B cell (primary cell): ENCODE data around the gene CNOT1. TPM values are rescaled to one million over a fixed set of nuclear protein-coding genes. Genes with fewer than 3 reads are reported as not detected.

ENCODE experiments used
- ATAC-seq: fragments of 200-7000 bp; cut with Tn5 transposase; one replicate; pipeline ENCODE4 v1.10.0; 2021; ENCODE audit warnings: low read depth, mild to moderate bottlenecking, moderate number of reproducible peaks, moderate library complexity
- CTCF ChIA-PET: fragments of 350-600 bp; sonication (Branson Sonifier 250); formaldehyde crosslinking; loops from one replicate; lab custom pipeline; 2021; ENCODE audit warnings: antibody characterized with exemption, inconsistent platforms; lab: Charles Lee
- POLR2A ChIA-PET: fragments of 350-600 bp; sonication (Branson Sonifier 250); formaldehyde crosslinking; loops from one replicate; lab custom pipeline; 2021; ENCODE audit warnings: antibody characterized with exemption; lab: Charles Lee
- DNase-seq: peaks from one replicate; pipeline ENCODE4 v3.0.0; 2013
- H2AFZ ChIP-seq: 2 replicates; pipeline ENCODE4 v1.6.1; 2012; ENCODE audit warnings: mild to moderate bottlenecking, low read depth, low read length; ENCODE audit not compliant: insufficient read depth, poor library complexity, severe bottlenecking
- H3K27ac ChIP-seq, 2 donors: 1 replicate in 1 of 2; 2 replicates in 1 of 2; pipeline ENCODE4 v1.5.1; 2012 to 2013; ENCODE audit warnings: low read length in 2 of 2, mild to moderate bottlenecking in 2 of 2, moderate library complexity in 1 of 2
- H3K27me3 ChIP-seq, 4 experiments: fragments of 200-600 bp in 1 of 4; sonication (generic) in 1 of 4; replicated peaks in 1 of 4; 1 replicate in 2 of 4; 2 replicates in 2 of 4; pipeline versions ENCODE4 v1.6.1 to v1.7.0; 2013 to 2016; ENCODE audit warnings: low read length in 3 of 4, mild to moderate bottlenecking in 2 of 4, mixed read lengths in 1 of 4, moderate library complexity in 1 of 4; ENCODE audit not compliant: insufficient read depth in 4 of 4, control insufficient read depth in 3 of 4; ENCODE audit errors: control extremely low read depth in 1 of 4
- H3K36me3 ChIP-seq, 2 experiments: replicated peaks in 1 of 2; 1 replicate in 1 of 2; 2 replicates in 1 of 2; pipeline versions ENCODE4 v1.6.1 to v1.7.1; 2013; ENCODE audit warnings: low read length in 1 of 2; ENCODE audit not compliant: insufficient read depth in 2 of 2, control insufficient read depth in 1 of 2; ENCODE audit errors: control extremely low read depth in 1 of 2, extremely low read depth in 1 of 2
- H3K4me1 ChIP-seq, 2 donors: fragments of 200-600 bp in 1 of 2; sonication (generic) in 1 of 2; 1 replicate in 1 of 2; 2 replicates in 1 of 2; pipeline versions ENCODE4 v1.5.1 to v1.6.1; 2013 to 2017; ENCODE audit warnings: low read length in 2 of 2; ENCODE audit not compliant: control insufficient read depth in 2 of 2, insufficient read depth in 2 of 2
- H3K4me2 ChIP-seq: replicated peaks from 2 replicates; pipeline ENCODE3; 2012; ENCODE audit warnings: mild to moderate bottlenecking, low read depth, low read length; ENCODE audit not compliant: poor library complexity, severe bottlenecking
- H3K4me3 ChIP-seq, 5 experiments: fragments of 200-600 bp in 1 of 5; sonication (generic) in 1 of 5; 1 replicate in 3 of 5; 2 replicates in 2 of 5; pipeline versions ENCODE4 v1.5.1 to v1.7.0; 2011 to 2016; ENCODE audit warnings: low read length in 4 of 5, mild to moderate bottlenecking in 4 of 5, low read depth in 2 of 5, control low read depth in 1 of 5, moderate library complexity in 1 of 5; ENCODE audit not compliant: insufficient read depth in 1 of 5; ENCODE audit errors: control extremely low read depth in 1 of 5, extremely low read depth in 1 of 5
- H3K79me2 ChIP-seq: fragments of 200-600 bp; sonication (generic); one replicate; pipeline ENCODE4 v1.6.0; 2016; ENCODE audit warnings: low read length; ENCODE audit not compliant: control insufficient read depth, insufficient read depth
- H3K9ac ChIP-seq: fragments of 200-600 bp; sonication (generic); 2 replicates; pipeline ENCODE4 v1.6.1; 2017; ENCODE audit warnings: mild to moderate bottlenecking, low read length, moderate library complexity
- H3K9me3 ChIP-seq, 3 donors: one replicate each; pipeline versions ENCODE4 v1.6.1 to v1.7.1; 2013; ENCODE audit warnings: low read length in 2 of 3; ENCODE audit not compliant: control insufficient read depth in 2 of 3, insufficient read depth in 1 of 3; ENCODE audit errors: control extremely low read depth in 1 of 3
- H4K20me1 ChIP-seq: 2 replicates; pipeline ENCODE4 v1.6.0; 2012; ENCODE audit warnings: mild to moderate bottlenecking, low read length; ENCODE audit not compliant: insufficient read depth, control insufficient read depth, poor library complexity, severe bottlenecking
- H3K27ac Mint-ChIP-seq: one replicate; pipeline ENCODE4 v1.8.0; 2021; ENCODE audit warnings: mixed read lengths
- H3K27me3 Mint-ChIP-seq: one replicate; pipeline ENCODE4 v1.8.0; 2021; ENCODE audit warnings: mixed read lengths
- H3K4me1 Mint-ChIP-seq: one replicate; pipeline ENCODE4 v1.8.0; 2021; ENCODE audit warnings: mixed read lengths
- H3K4me3 Mint-ChIP-seq: one replicate; pipeline ENCODE4 v1.8.0; 2021; ENCODE audit warnings: mixed read lengths
- H3K9me3 Mint-ChIP-seq: one replicate; pipeline ENCODE4 v1.8.0; 2022; ENCODE audit warnings: mixed read lengths; ENCODE audit not compliant: insufficient read depth
- CTCF ChIP-seq: fragments of 200-600 bp; IDR thresholded peaks from one replicate; pipeline ENCODE4 v1.8.0; 2022; ENCODE audit warnings: antibody characterized with exemption, mild to moderate bottlenecking
- EZH2 ChIP-seq: IDR thresholded peaks from 2 replicates; pipeline ENCODE4 v1.6.1; 2012; ENCODE audit warnings: borderline replicate concordance, low read depth, mild to moderate bottlenecking, moderate library complexity, low read length; ENCODE audit not compliant: insufficient read depth, poor library complexity, severe bottlenecking
- WGBS: methylation state at CpG from one replicate; pipeline ENCODE4 v1.1.5; 2013; ENCODE audit warnings: missing lambda C conversion rate; ENCODE audit not compliant: insufficient coverage; 5-methylcytosine and 5-hydroxymethylcytosine counted together
- intact Hi-C: fragments of 100-400 bp; cut with micrococcal nuclease; formaldehyde crosslinking; loops from one replicate; pipeline ENCODE4 v1.10.0; 2022
- polyA plus RNA-seq: library from polyadenylated mRNA; depleted of rRNA; stranded (reverse); fragments of >200 nt; gene quantifications from 2 replicates; pipeline ENCODE4 v1.2.3, GENCODE V29; 2012
- total RNA-seq, 2 donors: library from RNA; stranded (reverse); fragments of 120-200 nt in 1 of 2; gene quantifications; 1 replicate in 1 of 2; 2 replicates in 1 of 2; pipeline versions ENCODE4 v1.2.3 to v1.2.4, GENCODE V29; 2013 to 2022

The CNOT1 gene
- total and polyA plus RNA-seq, 2 donors (not counting 1 experiment from before 2014, with no cell fraction given): 211 to 268 TPM

DNA sequence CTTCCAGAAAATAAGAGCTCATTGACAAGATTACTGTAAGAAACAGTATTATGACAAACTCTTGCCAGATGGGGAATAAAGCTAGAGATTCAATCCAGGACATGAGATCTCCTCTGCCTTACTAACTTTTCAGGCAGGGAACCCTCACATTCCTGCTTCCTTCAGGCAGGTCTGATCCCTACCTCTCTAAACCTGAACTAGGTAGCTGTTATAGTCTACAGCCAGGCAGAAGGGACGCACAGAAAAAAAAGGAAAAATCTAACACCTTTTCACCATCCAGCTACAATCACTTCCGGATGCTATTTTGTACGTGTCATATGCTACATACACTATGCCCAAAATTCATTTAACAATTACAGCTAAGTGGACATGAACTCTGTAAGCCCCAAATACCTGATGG, 41.2 kb downstream of the CNOT1 start:
- POLR2A ChIA-PET: no interaction called here
- Histone ChIP-seq H3K79me2 (peaks cover 68% of the 10 kb centered on the region), H3K4me1 (no peaks in the 10 kb centered on the region), H4K20me1 (peaks cover 57% of the 10 kb centered on the region), H3K9me3 (no peaks in the 10 kb centered on the region), H3K36me3 (peaks cover 31 to 81% of the 10 kb centered on the region in 2 experiments), H3K4me2 (no peak overlapping the region), H3K9ac (no peak overlapping the region), H2AFZ (no peak overlapping the region), H3K27me3 (no peaks in the 10 kb centered on the region), H3K27ac (no peak overlapping the region), H3K4me3 (no peak overlapping the region)
- DNase-seq (no peak), ATAC-seq (no peak)
- H3K9me3 Mint-ChIP-seq: no peaks in the 10 kb centered on the region
- CTCF ChIA-PET: no interaction called here
- no peak overlapping the region for H3K4me3 Mint-ChIP-seq
- TF ChIP-seq EZH2 (no peak), CTCF (no peak)
- 100% methylated on average over 3 of the region's 3 CpGs for WGBS
- H3K27ac Mint-ChIP-seq: no peak overlapping the region
- H3K27me3 Mint-ChIP-seq: no peaks in the 10 kb centered on the region
- no peaks in the 10 kb centered on the region for H3K4me1 Mint-ChIP-seq
- intact Hi-C loops: no loop called here

GRCh38 chr16:58586340-58587030, 43.1 kb downstream of the CNOT1 start:
- H3K27me3 Mint-ChIP-seq: no peaks in the 10 kb centered on the region
- 100% methylated on average over 4 of the region's 7 CpGs for WGBS
- no peak for ATAC-seq
- Histone ChIP-seq H3K79me2 (peaks cover 59% of the 10 kb centered on the region), H3K4me3 (no peak overlapping the region), H3K9ac (no peak overlapping the region), H3K36me3 (peaks cover 31 to 83% of the 10 kb centered on the region in 2 experiments), H4K20me1 (peaks cover 51% of the 10 kb centered on the region), H3K27me3 (no peaks in the 10 kb centered on the region), H2AFZ (no peak overlapping the region), H3K4me2 (no peak overlapping the region), H3K27ac (no peak overlapping the region), H3K4me1 (no peaks in the 10 kb centered on the region), H3K9me3 (no peaks in the 10 kb centered on the region)
- ChIA-PET POLR2A (no interaction called here), CTCF (interaction anchor here (0.7 kb wide), 1 partner anchor 60 kb away, joined by 3 read pairs; no protein-coding TSS in a partner anchor)
- H3K9me3 Mint-ChIP-seq: no peaks in the 10 kb centered on the region
- TF ChIP-seq EZH2: no peak
- no peak for TF ChIP-seq CTCF
- intact Hi-C loops: no loop called here
- no peak overlapping the region for H3K4me3 Mint-ChIP-seq
- H3K4me1 Mint-ChIP-seq: no peaks in the 10 kb centered on the region
- H3K27ac Mint-ChIP-seq: no peak overlapping the region
- DNase-seq: no peak
